ENCODE results near the gene CD109. TPM values are rescaled to one million over a fixed set of nuclear protein-coding genes. Genes with fewer than 3 reads are reported as not detected.

CD109 gene
- total RNA-seq, 1 experiment from 2014 or later, result 0.18 TPM

DNA sequence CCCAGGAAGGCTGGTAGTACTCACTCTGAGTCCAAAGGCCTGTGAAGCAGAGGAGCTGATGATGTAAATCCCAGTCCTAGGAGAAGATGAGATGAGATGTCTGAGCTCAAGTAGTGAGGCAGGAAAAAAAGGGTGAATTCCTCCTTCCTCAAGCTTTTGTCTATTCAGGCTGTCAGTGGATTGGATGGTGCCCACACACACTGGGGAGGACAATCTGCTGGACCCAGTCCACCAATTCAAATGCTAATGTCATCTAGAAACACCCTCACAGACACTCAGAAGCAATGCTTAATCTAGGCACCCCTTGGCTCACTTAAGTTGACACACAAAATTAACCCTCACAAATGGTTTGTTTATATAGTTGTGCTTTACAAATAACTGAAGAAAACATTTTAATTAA is 94.6 kb downstream of the CD109 start:
- H3K27me3 ChIP-seq (replicated peaks; ENCODE audit: control insufficient read depth, insufficient read depth, low read length), result no peaks in the 10 kb centered on the region
- no peak for DNase-seq
- TF ChIP-seq CTCF (IDR thresholded peaks at IDR 0.05; ENCODE audit: insufficient read depth in 1 of 2, low read depth in 1 of 2, low read length in 1 of 2, severe bottlenecking in 1 of 2, unreplicated experiment in 1 of 2), result no peak
- no peaks in the 10 kb centered on the region for H3K4me1 Mint-ChIP-seq (ENCODE audit: low read depth, unreplicated experiment)
- no peaks in the 10 kb centered on the region for H3K9me3 Mint-ChIP-seq (ENCODE audit: unreplicated experiment)
- no peaks in the 10 kb centered on the region for H3K4me1 ChIP-seq
- no peaks in the 10 kb centered on the region for H3K9me3 ChIP-seq
- ChIA-PET POLR2A (no interaction called here), CTCF (no interaction called here)
- H3K4me3 ChIP-seq (ENCODE audit: low read depth, low read length), result no peak overlapping the region
- no peak overlapping the region for H3K27ac Mint-ChIP-seq (ENCODE audit: unreplicated experiment)
- H3K36me3 Mint-ChIP-seq (ENCODE audit: insufficient read depth, unreplicated experiment), result no peaks in the 10 kb centered on the region
- no TSS peak for BruUV-seq (replicated peaks)
- no peak overlapping the region for H3K4me3 Mint-ChIP-seq (ENCODE audit: unreplicated experiment)
- intact Hi-C loops (cut with micrococcal nuclease; ENCODE audit: unreplicated experiment), result no loop called here
- H3K27me3 Mint-ChIP-seq (ENCODE audit: insufficient read depth, unreplicated experiment), result no peaks in the 10 kb centered on the region
- H3K36me3 ChIP-seq (ENCODE audit: control insufficient read depth, insufficient read depth, low read length), result no peaks in the 10 kb centered on the region

DNA sequence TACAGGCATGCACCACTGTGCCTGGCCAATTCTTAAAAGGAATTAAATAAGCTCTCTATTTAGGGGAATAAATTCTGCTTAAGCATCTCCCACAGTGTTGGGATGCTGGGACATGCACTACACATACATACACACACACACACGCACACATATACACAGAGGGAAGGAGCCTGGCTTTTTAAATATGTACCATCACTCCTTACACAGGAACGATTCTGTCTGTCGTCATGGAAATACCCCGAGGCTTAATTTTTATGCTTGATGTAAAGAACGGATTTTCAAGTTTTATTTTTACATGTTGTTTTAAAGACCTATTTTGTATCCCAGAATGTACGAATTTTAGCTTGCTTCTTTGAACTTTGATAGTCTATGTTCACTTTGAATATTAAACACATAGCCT is 95.3 kb downstream of the CD109 start:
- intact Hi-C loops (cut with micrococcal nuclease; ENCODE audit: unreplicated experiment), result no loop called here
- POLR2A ChIA-PET, result no interaction called here
- no peaks in the 10 kb centered on the region for H3K36me3 Mint-ChIP-seq (ENCODE audit: insufficient read depth, unreplicated experiment)
- CTCF ChIA-PET, result no interaction called here
- Histone ChIP-seq H3K9me3 (no peaks in the 10 kb centered on the region), H3K4me1 (no peaks in the 10 kb centered on the region), H3K4me3 (ENCODE audit: low read depth, low read length) (no peak overlapping the region), H3K27me3 (replicated peaks; ENCODE audit: control insufficient read depth, insufficient read depth, low read length) (no peaks in the 10 kb centered on the region), H3K36me3 (ENCODE audit: control insufficient read depth, insufficient read depth, low read length) (no peaks in the 10 kb centered on the region)
- no peak for TF ChIP-seq CTCF (IDR thresholded peaks at IDR 0.05; ENCODE audit: insufficient read depth in 1 of 2, low read depth in 1 of 2, low read length in 1 of 2, severe bottlenecking in 1 of 2, unreplicated experiment in 1 of 2)
- no peak overlapping the region for H3K4me3 Mint-ChIP-seq (ENCODE audit: unreplicated experiment)
- BruUV-seq (replicated peaks), result no TSS peak
- DNase-seq, result no peak
- no peaks in the 10 kb centered on the region for H3K9me3 Mint-ChIP-seq (ENCODE audit: unreplicated experiment)
- no peaks in the 10 kb centered on the region for H3K27me3 Mint-ChIP-seq (ENCODE audit: insufficient read depth, unreplicated experiment)
- H3K4me1 Mint-ChIP-seq (ENCODE audit: low read depth, unreplicated experiment), result no peaks in the 10 kb centered on the region
- no peak overlapping the region for H3K27ac Mint-ChIP-seq (ENCODE audit: unreplicated experiment)

DNA sequence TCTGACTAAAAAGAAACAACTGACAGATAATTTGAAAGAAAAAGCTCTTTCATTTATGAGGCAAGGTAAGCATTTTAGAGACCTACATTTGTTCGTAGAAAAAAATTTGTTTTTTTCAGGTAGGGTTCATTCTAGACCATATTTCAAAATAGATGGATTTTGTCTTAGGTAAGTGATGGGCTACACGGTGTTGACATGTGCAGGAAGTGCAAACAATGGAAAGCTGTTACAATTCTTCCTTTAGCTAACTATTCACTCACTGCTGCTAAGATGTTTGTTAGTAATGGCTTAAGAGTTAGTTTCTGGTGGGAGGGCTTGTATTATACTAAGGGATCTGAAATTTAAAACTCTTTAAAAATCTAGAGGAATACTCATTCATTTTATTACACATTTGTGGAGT is 96.7 kb downstream of the CD109 start:
- Mint-ChIP-seq H3K27me3 (ENCODE audit: insufficient read depth, unreplicated experiment) (no peaks in the 10 kb centered on the region), H3K9me3 (ENCODE audit: unreplicated experiment) (no peaks in the 10 kb centered on the region), H3K36me3 (ENCODE audit: insufficient read depth, unreplicated experiment) (no peaks in the 10 kb centered on the region), H3K27ac (ENCODE audit: unreplicated experiment) (no peak overlapping the region), H3K4me3 (ENCODE audit: unreplicated experiment) (no peak overlapping the region), H3K4me1 (ENCODE audit: low read depth, unreplicated experiment) (no peaks in the 10 kb centered on the region)
- no peaks in the 10 kb centered on the region for H3K36me3 ChIP-seq (ENCODE audit: control insufficient read depth, insufficient read depth, low read length)
- BruUV-seq (replicated peaks), result no TSS peak
- intact Hi-C loops (cut with micrococcal nuclease; ENCODE audit: unreplicated experiment), result no loop called here
- H3K27me3 ChIP-seq (replicated peaks; ENCODE audit: control insufficient read depth, insufficient read depth, low read length), result no peaks in the 10 kb centered on the region
- no peak for DNase-seq
- no peaks in the 10 kb centered on the region for H3K9me3 ChIP-seq
- ChIA-PET POLR2A (no interaction called here), CTCF (interaction anchor here (1.0 kb wide), 1 partner anchor 37 kb away, joined by 3 read pairs; no protein-coding TSS in a partner anchor)
- no peak for TF ChIP-seq CTCF (IDR thresholded peaks at IDR 0.05; ENCODE audit: insufficient read depth in 1 of 2, low read depth in 1 of 2, low read length in 1 of 2, severe bottlenecking in 1 of 2, unreplicated experiment in 1 of 2)
- H3K4me3 ChIP-seq (ENCODE audit: low read depth, low read length), result no peak overlapping the region
- no peaks in the 10 kb centered on the region for H3K4me1 ChIP-seq

Measured in Caco-2 (cell line).